Sigmoid colon (tissue), 7 donors: ENCODE results near the gene PTPRE. TPM values are rescaled to one million over a fixed set of nuclear protein-coding genes. Genes with fewer than 3 reads are reported as not detected.

ENCODE experiments used
- DNase-seq: peaks from one replicate; pipeline ENCODE4 v3.0.0-alpha.2; 2019
- H3K27ac ChIP-seq, 4 donors: fragments of 200-600 bp; sonication (generic); one replicate each; pipeline ENCODE4 v1.5.1; 2016 to 2019; ENCODE audit warnings: mild to moderate bottlenecking in 1 of 4
- H3K27me3 ChIP-seq, 3 donors: fragments of 200-600 bp; sonication (generic); one replicate each; pipeline ENCODE4 v1.5.1; 2019; ENCODE audit warnings: mild to moderate bottlenecking in 1 of 3
- H3K36me3 ChIP-seq, 4 donors: fragments of 200-600 bp; sonication (generic); one replicate each; pipeline ENCODE4 v1.5.1; 2016 to 2019
- H3K4me1 ChIP-seq, 4 donors: fragments of 200-600 bp; sonication (generic); one replicate each; pipeline ENCODE4 v1.5.1; 2017 to 2019
- H3K4me3 ChIP-seq, 4 donors: fragments of 200-600 bp; sonication (generic); one replicate each; pipeline ENCODE4 v1.5.1; 2017 to 2019; ENCODE audit warnings: mild to moderate bottlenecking in 2 of 4, moderate library complexity in 1 of 4
- H3K9me3 ChIP-seq, 4 donors: fragments of 200-600 bp in 3 of 4; sonication (generic) in 3 of 4; one replicate each; pipeline versions ENCODE4 v1.5.1 to v1.6.1; 2013 to 2019
- CTCF ChIP-seq, 4 experiments: fragments of 450-650 bp in 3 of 4; fragments of 200-600 bp in 1 of 4; IDR thresholded peaks; one replicate each; pipeline ENCODE4 v1.5.1; 2016 to 2019; ENCODE audit warnings: antibody characterized with exemption in 4 of 4, mild to moderate bottlenecking in 3 of 4, moderate library complexity in 2 of 4
- EP300 ChIP-seq, 4 donors: sonication (generic); formaldehyde crosslinking; IDR thresholded peaks; one replicate each; pipeline ENCODE4 v1.6.1; 2017; ENCODE audit warnings: antibody characterized with exemption in 4 of 4
- POLR2A ChIP-seq, 2 donors: fragments of 450-650 bp; IDR thresholded peaks; one replicate each; pipeline ENCODE4 v1.6.1; 2016; ENCODE audit warnings: antibody characterized with exemption in 2 of 2, mild to moderate bottlenecking in 2 of 2, moderate library complexity in 2 of 2
- POLR2AphosphoS5 ChIP-seq, 4 donors: sonication (generic); formaldehyde crosslinking; IDR thresholded peaks; one replicate each; pipeline ENCODE4 v1.6.1; 2017; ENCODE audit warnings: antibody characterized with exemption in 4 of 4
- WGBS, 2 donors: extraction: QIAGEN DNeasy Blood & Tissue Kit; methylation state at CpG; one replicate each; pipeline ENCODE4 v1.1.7; 2013; 5-methylcytosine and 5-hydroxymethylcytosine counted together
- intact Hi-C: fragments of 100-400 bp; cut with DNase I; formaldehyde crosslinking; loops from one replicate; pipeline ENCODE4 v1.15.1; 2023
- polyA plus RNA-seq, 3 donors: library from polyadenylated mRNA; stranded (reverse); fragments of 200-250 nt; gene quantifications; one replicate each; pipeline ENCODE4 v1.2.3, GENCODE V29; 2013
- total RNA-seq, 4 donors: library from RNA; depleted of rRNA; stranded (reverse); fragments of >200 nt; gene quantifications; one replicate each; pipeline ENCODE4 v1.1.0, GENCODE V29; 2016
- donor health status: healthy with polysubstance abuse.
- donor health status: Bipolar disorder and iron deficiency.
- donor health status: healthy.

The PTPRE gene
- total and polyA plus RNA-seq, 7 donors, result 4.2 to 17.9 (median 11.9) TPM

DNA sequence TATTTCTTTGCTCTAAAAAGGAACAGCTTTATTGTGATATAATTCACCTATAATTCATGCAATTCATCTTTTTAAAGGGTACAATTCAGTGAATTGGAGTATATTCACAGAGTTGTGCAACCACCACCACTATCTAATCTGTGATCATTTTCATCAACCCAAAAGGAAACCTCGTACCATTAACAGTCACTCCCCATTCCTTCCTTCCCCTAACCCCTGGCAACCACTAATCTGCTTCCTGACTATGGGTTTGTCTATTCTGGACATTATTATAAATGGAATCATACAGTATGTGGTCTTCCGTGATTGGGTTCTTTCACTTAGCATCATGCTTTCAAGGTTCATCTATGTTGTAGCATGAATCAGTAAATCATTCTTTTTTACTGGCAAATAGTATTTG is 167.0 kb downstream of the PTPRE start:
- H3K27me3 ChIP-seq, result no peaks in the 10 kb centered on the region
- intact Hi-C loops, result no loop called here
- H3K36me3 ChIP-seq, result peaks cover 0 to 44% (median 0%) of the 10 kb centered on the region in 4 donors
- DNase-seq, result no peak
- no peak overlapping the region for H3K4me3 ChIP-seq
- TF ChIP-seq CTCF (IDR thresholded peaks at IDR 0.05), result no peak
- no peak for TF ChIP-seq EP300 (IDR thresholded peaks at IDR 0.05)
- no peak for TF ChIP-seq POLR2A (IDR thresholded peaks at IDR 0.05)
- no peak for TF ChIP-seq POLR2AphosphoS5 (IDR thresholded peaks at IDR 0.05)
- WGBS, 2 donors, result 83 to 89% methylated on average over 2 of the region's 2 CpGs
- no peak overlapping the region for H3K27ac ChIP-seq
- peaks cover 0 to 3% (median 0%) of the 10 kb centered on the region in 4 donors for H3K4me1 ChIP-seq
- H3K9me3 ChIP-seq, result no peaks in the 10 kb centered on the region

DNA sequence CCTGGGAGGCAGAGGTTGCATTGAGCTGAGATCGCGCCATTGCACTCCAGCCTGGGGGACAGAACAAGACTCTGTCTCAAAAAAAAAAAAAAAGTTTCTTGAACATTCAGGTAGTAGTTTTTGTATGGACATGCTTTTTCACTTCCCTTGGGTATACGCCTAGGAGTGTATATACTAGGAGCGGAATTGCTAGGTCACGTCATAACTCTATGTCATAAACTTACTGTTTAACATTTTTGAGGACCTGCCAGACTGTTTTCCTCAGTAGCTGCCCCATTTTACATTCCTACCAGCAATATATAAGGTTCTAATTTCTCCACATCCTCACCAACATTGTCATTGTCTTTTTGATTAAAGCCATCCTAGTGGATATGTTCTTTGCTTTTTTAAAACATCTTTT is 167.7 kb downstream of the PTPRE start:
- H3K36me3 ChIP-seq, result peaks cover 0 to 47% (median 0%) of the 10 kb centered on the region in 4 donors
- H3K27me3 ChIP-seq, result no peaks in the 10 kb centered on the region
- H3K4me3 ChIP-seq, result no peak overlapping the region
- peaks cover 0 to under 1% (median 0%) of the 10 kb centered on the region in 4 donors for H3K4me1 ChIP-seq
- 77 to 96% methylated on average over 5 of the region's 5 CpGs for WGBS, 2 donors
- intact Hi-C loops, result no loop called here
- no peaks in the 10 kb centered on the region for H3K9me3 ChIP-seq
- no peak for TF ChIP-seq CTCF (IDR thresholded peaks at IDR 0.05)
- TF ChIP-seq POLR2A (IDR thresholded peaks at IDR 0.05), result no peak
- no peak for TF ChIP-seq EP300 (IDR thresholded peaks at IDR 0.05)
- no peak for TF ChIP-seq POLR2AphosphoS5 (IDR thresholded peaks at IDR 0.05)
- no peak for DNase-seq
- no peak overlapping the region for H3K27ac ChIP-seq

DNA sequence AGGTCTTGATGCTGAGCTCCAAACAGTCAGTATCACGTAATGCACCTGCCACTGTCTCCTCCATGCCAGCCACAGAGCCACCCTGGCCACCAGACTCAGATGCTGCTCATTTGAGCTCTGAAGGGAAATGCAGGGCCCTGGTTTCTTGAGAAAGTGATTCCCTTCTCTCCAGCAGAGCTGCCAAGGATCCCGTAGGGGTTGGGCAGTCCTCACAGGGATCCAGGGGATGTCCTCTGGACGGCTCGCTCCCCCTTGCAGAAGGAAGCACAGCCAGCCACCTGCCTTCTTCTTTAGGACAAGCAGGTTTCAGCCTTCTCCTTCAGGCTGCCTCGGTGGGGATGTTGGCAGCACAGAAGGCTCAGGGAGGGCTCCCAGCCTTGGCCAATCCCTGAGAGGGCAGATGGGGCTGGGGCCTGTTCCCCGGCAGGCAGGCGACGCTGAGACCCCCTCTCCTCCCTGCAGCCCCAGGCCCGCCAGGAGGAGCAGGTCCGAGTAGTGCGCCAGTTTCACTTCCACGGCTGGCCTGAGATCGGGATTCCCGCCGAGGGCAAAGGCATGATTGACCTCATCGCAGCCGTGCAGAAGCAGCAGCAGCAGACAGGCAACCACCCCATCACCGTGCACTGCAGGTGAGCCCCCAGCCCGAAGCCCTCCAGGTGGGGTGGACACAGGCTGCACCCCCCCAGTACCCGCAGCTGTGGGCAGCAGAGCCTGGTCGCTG is 170.4 kb downstream of the PTPRE start:
- Histone ChIP-seq H3K27ac (no peak overlapping the region), H3K4me3 (no peak overlapping the region), H3K36me3 (peaks cover 0 to 36% (median 0%) of the 10 kb centered on the region in 4 donors), H3K9me3 (no peaks in the 10 kb centered on the region), H3K27me3 (no peaks in the 10 kb centered on the region), H3K4me1 (no peaks in the 10 kb centered on the region)
- intact Hi-C loops, result no loop called here
- TF ChIP-seq POLR2AphosphoS5 (IDR thresholded peaks at IDR 0.05) (no peak), POLR2A (IDR thresholded peaks at IDR 0.05) (no peak), CTCF (IDR thresholded peaks at IDR 0.05) (no peak), EP300 (IDR thresholded peaks at IDR 0.05) (no peak)
- peak; percentile 50 for DNase-seq
- WGBS, 2 donors, result 89 to 94% methylated on average over 21 of the region's 21 CpGs

GRCh38 chr10:128078136-128078969 is 171.4 kb downstream of the PTPRE start:
- H3K27ac ChIP-seq, result no peak overlapping the region
- intact Hi-C loops, result loop anchor here (2.0 kb wide), 1 partner anchor 70 kb away; no protein-coding TSS in a partner anchor
- TF ChIP-seq POLR2AphosphoS5 (IDR thresholded peaks at IDR 0.05) (no peak), POLR2A (IDR thresholded peaks at IDR 0.05) (no peak), CTCF (IDR thresholded peaks at IDR 0.05) (peak in 3 of 4 experiments; percentile 30 to 53 (median 45)), EP300 (IDR thresholded peaks at IDR 0.05) (no peak)
- no peaks in the 10 kb centered on the region for H3K9me3 ChIP-seq
- H3K36me3 ChIP-seq, result peaks cover 0 to 29% (median 0%) of the 10 kb centered on the region in 4 donors
- no peaks in the 10 kb centered on the region for H3K27me3 ChIP-seq
- no peak overlapping the region for H3K4me3 ChIP-seq
- 74 to 75% methylated on average over 17 of the region's 17 CpGs for WGBS, 2 donors
- no peaks in the 10 kb centered on the region for H3K4me1 ChIP-seq
- DNase-seq, result peak; percentile 52
